GM04503 (cell line): ENCODE results near the gene C12orf75.

ENCODE experiments used
- DNase-seq: peaks from one replicate; pipeline ENCODE4 v3.0.0-alpha.2; 2012; ENCODE audit warnings: low read depth

Gene C12orf75

GRCh38 chr12:105418821-105419291, 88.4 kb downstream of the C12orf75 start:
- DNase-seq, result peak; percentile 76

- DNase-seq, result no peak
These were observed 89.1 kb downstream of the C12orf75 start for GRCh38 chr12:105419606-105420005.

- no peak for DNase-seq
These were observed 89.6 kb downstream of the C12orf75 start for GRCh38 chr12:105420046-105420445.

GRCh38 chr12:105420659-105421240, 90.3 kb downstream of the C12orf75 start:
- DNase-seq, result no peak
